ENCODE measurements around the gene CHD2. TPM values are rescaled to one million over a fixed set of nuclear protein-coding genes. Genes with fewer than 3 reads are reported as not detected.
"Not testable (repeated sequence)": the region's sequence is repeated elsewhere in the genome, so short reads cannot be mapped to it uniquely, and the experiment has no call there.

CHD2 gene
- total RNA-seq, 1 donor from 2014 or later = 92.3 TPM

DNA sequence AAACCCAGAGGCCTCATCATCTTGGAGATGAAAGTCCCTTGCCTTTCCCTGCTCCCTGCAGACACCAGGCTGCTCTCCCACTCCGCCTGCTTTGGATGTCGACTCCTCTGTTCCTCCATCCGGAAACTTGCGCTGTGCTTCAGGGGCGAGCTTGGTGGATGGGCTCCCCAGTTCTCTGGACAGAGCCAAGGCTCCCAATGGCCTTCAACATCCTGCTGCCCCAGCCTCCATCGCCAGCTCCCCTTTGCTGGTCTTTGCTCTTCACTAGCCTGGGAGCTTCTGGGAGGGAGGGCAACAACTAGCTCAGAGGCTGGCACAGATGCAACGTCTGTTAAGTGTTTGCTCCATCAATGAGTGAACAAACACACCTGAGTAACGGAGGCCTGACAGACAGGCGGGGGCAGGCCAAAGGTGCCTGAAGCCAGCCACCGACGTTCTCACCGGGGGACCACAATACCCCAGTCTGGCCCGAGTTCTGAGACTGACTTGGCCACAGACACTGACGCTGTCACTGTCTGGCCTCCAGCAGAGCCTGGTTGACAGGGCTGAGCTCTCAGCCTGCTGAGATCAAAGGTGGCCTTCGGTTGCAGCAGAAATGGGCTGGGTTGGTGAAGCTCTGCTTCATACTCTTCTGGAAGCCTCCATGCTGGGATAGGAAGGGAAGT lies 149.9 kb downstream of the CHD2 start:
- no peak for DNase-seq (ENCODE audit: low read depth)

DNA sequence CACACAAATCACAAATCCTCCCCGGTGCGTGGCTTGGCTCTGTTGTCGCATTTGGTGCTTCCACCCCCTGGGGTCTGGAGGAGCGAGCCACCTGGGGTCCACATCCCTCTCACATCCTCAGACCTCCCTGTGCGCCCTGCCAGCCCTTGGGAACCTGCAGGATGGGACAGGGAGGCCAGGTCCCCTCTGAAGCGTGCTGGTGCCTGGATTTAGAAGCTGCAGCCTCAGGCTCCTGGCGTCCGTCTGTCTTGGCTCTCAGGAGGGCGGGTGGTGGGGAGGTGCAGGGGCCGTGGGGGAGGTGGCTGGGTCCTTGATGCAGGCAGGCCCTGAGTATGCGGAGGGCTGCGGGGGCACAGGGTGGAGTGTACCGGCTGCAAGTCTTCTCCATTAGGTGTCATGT lies 150.5 kb downstream of the CHD2 start:
- no peak for DNase-seq (ENCODE audit: low read depth)

DNA sequence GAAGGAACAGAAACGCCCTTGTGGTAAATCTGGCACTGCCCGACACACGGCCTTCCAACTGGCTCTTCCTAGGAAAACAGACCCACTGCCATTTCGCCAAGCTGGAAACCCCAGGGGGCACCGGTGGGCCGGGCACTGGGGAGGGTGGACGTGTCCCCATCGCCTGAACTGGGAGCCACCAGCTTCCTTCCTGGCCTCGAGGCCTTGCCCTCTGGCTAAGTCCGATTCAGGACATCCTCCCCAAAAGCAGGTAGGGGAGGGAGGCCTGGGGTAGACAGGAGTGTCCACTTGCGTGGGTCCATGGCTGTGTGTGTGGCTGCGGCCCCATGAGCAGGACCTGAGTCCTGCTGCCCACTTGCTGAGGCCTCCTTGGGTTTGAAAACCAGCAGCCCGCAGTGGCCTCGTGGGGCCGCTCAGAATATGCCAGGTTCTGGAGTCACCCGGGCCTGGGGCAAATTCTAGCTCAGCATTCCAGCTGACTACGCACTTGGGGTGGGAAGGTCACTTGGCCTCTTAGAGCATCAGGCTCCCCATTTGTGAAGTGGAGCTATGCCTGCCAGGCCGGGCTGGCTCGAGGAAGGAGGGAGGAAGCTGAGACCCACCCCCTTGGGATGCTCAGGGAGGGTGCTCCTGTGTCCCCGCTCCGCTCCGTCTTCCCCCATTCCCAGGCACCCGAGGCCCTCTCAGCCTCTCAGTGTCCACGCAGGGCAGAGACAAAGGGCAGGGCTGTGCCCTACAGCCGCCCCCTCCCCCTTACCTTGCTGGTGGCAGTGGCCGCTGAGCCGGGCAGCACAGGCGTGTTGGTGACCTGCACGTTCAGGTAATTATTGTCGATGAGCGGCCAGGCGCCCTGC lies 151.3 kb downstream of the CHD2 start:
- DNase-seq (ENCODE audit: low read depth) = no peak

DNA sequence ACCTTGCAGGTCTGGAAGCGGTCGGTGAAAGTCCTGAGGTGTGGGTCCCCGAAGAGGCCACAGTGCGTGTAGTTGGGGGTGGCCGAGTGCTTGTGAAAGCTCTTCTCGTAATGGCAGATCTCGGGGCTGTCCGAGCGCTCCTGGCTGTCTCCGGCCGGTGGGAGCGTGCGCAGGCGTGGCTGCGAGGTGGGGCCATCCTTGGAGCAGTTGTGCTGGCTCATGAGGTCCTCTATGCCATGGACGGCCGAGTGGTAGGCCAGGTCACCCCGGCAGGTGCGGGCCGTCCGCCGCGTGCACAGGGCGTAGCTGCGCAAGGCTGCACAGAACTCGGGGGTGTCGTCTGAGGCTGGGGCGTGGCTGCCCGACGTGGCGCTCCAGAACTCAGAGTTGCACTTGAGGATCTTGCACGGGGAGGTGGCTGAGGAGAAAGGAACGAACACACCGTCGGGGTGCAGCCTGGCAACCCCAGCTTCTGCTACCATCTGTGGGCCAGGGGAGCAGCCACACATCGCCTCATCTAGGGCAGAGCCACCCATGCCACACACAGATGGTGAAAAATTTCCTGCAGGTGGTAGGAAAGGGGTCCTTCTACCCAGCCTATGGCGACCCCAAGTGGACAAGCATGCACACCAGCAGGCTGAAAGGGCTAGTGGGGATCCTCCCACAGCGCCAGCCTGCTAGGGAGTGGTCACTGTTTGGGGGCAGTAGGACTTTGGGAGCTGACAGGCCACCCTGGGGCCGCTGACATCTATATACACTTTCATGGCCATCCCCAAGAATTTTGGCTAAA lies 152.2 kb downstream of the CHD2 start:
- DNase-seq (ENCODE audit: low read depth) = no peak

DNA sequence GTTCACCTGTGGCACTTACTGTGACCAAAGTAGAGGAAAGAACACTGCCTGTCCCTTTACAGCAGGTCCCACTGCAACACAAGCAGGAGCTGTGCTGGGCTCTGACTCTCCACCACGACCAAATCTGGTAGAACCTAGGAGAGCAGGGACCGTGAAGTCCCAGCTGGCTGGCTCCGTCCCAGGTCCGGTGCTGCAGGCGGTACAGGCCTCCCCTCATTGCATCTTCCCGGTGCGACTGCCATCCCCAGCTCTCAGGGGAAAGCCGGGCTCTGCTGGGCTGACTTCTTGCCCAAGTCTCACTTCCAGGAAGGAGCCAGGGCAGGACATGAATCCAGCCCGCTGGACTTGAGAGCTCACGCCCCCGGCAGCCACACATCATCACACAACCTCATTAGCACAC lies 155.1 kb downstream of the CHD2 start:
- DNase-seq (ENCODE audit: low read depth) = no peak

DNA sequence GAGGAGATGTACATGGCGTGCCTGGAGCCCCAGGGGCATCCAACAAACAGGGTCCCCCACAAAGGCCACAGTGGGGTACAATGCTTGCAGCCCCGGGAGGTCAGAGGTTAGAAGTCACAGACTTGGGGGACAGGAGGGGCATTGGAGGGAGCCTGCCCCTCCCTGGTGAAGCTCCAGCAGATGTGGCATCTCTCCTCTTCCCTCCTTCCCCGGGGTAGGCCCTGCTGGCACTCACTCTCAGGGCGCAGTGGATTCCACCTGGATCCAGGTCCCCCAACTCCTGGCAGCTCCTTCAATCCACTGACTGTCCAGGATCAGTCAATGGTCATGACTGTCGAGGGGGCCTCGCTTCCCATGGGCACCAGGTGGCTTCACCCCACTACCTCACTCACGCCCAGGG lies 156.7 kb downstream of the CHD2 start:
- DNase-seq (ENCODE audit: low read depth) = no peak

DNA sequence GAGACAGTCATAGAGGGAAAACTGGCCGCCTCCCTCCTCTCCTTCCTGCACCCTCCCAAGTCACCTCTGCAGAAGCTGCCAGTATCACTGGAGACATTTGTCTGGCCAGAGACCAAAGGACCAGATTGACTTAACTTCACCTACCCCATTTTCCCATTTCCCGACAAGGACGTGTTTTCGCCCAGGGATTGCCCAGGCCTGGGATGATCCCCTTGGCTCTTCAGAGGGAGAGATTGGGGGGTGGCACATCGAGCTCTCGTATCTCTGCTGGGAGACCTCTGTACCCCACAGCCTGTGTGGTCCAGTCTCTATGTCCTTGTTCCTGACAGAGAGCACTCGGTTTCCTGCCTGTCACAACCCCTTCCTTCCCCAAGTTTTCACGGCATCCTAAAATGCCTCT lies 157.5 kb downstream of the CHD2 start:
- no peak for DNase-seq (ENCODE audit: low read depth)

DNA sequence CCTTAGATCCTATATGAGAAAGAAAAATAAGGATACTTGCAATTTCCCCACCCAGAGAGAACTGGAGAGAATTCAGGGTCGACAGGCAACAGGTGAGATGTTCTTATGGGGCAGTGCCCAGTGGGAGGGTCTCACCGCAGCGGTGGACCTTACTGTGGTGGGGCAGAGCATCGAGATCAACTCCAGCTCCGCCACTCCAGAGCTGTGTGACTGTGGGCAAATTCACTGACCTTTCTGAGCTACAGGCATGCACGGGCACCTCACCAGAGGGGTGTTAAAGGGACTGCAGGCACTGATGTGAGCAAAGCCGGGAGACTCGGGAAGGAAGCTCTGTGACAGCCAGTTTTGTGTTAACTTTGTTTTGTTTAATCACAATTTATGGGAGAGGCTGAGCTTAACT lies 158.0 kb downstream of the CHD2 start:
- no peak for DNase-seq (ENCODE audit: low read depth)

DNA sequence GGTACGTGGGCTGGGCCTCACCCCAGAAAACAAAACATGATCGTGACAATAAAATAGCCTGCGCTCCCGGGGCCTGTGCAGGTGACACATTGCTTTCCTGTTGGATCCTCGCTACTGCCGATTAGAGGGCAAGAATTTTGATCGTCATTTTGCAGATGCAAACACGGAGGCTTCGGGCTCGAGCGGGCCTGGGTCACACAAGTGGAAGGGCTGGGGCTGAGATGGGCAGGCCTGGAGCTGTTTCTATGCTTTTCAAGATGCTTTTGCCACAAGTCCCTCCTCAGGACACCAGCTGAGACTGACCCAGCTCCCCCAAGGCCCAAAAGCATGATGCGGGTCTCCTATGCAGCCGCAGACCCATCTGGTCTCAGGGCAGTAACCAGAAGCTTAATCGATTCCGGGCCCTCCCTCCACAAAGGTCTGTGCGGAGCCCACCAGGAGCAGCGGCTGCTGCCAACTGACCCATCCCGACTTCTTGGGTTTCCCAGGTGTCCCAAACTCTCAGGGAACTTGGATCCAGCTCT lies 158.8 kb downstream of the CHD2 start:
- no peak for DNase-seq (ENCODE audit: low read depth)

DNA sequence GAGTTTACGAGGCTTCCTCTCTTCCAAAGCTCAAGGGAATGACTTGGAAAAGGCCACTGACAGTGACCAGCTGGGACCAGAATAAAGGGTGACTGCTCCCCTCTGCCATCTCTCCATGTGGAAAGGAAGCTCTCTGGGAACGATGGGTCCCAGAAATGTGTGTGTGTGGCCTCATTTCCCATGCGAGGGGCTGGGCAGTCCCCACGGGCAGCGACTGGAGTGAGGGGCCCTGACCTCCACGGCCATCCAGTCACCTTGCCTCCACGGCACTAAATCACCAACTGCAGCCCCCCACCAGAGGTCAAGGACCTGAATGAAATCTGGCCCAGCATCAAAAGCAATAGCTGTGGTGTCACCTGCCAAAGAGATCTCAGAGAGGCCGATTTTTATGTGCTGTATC lies 159.3 kb downstream of the CHD2 start:
- DNase-seq (ENCODE audit: low read depth) = no peak

DNA sequence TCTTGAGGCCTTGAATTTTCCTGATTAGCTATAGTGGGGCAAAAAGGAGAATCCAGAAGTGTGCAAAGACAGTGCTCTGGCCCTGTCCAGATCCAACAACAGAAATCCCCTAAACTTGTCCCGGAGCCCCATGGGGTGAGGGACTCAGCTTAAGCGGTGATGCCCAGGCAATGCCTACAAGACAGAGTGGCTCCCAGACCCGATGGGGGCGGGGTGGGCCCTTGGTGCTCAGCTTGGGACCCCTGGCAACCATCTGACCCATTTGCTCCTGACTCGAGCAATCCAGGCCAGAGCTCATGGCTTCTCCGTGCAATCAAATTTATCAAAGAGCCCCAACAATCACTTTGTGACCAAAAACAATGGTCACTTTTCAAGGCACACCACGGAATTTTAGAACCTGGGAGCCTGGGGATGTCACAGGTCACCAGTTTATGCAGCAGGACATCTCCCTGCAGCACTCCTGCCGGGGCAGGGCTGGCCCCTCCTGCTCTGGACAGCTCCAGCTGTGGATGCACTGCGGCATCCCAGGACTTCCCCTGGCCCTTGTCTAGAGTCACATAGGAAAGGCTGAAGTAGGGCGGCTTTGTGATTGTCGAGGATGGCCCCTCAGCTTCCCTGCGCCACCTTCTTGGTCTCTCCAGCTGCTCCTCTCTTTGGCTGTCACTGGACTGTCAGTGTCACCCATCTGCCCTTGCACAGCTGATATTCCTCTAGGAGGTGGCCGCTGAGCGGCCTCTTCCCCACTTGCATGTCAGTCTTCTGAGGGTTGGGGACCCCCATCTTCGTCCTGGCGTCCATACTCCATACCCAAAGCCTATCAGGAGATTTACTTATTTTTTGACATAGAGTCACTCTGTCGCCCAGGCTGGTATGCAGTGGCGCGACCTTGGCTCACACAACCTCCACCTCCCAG lies 160.5 kb downstream of the CHD2 start:
- DNase-seq (ENCODE audit: low read depth) = no peak

DNA sequence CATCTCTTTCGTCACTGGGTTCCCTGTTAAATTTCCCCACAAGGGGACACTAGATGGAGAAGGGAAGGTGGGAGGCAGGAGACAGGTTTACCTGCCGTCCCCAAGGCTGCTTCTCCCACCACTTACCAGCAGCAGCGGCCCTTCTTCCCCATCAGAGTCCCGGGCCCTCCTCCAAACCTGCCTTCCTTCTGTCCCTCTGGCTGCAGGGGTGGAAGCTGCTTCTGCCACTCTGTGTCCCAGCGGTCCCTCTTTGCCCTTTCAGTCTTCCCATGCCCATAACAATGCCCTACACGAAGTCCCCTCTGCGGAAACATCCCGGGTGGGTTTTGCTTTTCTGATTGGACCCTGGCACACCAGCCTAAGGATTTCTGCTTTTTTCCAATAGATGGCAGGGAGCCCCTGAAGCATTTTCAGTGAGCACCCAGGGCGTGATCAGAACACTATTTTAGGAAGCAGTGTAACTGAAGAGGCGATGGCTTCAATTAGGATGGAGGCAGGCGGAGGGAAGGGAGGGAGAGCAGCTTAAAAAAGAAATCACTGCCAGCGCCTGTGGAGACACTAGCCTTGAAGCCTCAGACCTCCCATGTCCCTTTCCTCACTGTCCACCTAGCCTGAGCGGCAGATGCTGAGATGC lies 162.6 kb downstream of the CHD2 start:
- DNase-seq (ENCODE audit: low read depth) = not testable (repeated sequence)

DNA sequence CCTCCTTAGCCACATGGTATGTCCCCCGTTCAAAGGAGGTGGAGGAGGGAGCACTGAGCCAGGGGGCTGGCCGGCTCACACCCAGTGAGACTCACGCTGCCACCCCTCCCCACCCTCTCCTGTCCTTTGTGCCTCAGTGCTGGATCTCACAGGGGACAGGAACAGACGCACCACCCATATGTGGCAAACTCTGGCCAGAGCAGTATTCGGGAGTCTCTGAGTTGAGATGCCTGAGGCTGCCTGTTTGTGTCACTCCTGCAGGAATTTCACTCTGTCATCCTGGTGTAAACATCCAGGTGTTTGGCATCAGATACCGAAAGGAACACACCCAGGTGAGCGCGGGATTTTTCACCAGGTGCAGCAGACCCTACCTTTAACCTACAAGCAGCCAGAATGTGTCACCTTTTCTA lies 163.1 kb downstream of the CHD2 start:
- peak; percentile 29 for DNase-seq (ENCODE audit: low read depth)

DNA sequence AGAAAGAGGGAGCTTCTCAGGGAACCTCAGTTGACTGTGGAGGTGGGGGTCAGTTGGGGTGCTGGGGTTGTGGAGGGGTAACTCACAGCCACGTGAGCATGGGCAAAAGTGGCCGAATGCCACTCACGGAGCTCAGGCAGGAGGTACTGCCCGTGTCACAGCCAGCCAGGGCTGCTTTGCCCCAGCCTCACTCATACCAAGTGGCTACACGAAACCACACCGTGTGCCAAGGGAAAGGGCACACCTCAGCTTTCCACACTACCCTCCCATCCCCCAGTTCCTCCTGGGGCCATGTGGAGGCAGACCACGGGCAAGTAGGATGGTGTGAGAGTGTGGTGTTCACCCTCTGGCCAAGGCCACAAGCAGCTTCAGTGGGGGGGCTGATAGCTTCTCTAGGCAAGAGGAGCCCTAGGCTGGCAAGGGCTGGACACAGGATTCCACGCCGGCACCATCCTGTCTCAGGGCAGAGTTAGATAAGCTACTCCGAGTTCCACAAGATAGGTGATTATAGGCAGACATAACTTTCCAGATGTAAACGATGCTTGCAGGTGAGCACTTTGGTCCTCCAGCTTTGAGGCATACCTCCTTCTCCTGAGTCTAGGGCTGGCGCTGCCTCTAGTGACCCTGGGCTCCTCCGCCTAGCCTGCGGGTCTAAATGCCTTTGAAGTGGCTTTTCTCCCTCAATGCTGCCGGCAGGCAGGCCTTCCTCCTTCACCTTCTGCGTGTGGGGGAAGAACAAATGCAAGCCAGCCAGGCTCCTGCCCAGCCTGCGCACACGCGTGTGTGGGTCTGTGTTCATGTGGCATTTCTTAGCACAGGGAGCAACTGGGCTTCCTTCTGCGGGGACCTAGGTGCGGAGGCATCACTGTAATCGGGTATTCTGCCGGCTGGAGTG lies 163.9 kb downstream of the CHD2 start:
- DNase-seq (ENCODE audit: low read depth) = no peak

DNA sequence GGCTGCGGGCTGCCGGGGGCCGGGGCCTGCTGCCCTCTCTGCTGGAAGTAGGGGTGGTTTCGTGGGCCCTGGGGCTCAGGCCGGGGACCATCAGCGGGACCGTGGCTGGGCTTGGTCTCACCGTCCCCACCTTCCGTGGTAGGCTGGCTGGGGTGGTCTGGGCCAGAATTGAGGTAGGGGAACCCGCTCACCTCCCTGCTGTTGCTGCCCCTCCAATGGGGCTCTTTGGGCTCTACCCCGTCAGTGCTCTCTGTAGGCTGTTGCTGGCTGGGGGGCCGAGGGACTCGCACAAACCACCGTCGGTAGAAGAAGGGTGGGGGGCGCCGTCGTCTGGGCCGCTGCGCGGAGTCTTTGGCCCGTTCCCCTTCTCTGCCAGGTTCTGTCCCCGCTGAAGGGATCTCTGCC lies 165.5 kb downstream of the CHD2 start:
- DNase-seq (ENCODE audit: low read depth) = no peak

DNA sequence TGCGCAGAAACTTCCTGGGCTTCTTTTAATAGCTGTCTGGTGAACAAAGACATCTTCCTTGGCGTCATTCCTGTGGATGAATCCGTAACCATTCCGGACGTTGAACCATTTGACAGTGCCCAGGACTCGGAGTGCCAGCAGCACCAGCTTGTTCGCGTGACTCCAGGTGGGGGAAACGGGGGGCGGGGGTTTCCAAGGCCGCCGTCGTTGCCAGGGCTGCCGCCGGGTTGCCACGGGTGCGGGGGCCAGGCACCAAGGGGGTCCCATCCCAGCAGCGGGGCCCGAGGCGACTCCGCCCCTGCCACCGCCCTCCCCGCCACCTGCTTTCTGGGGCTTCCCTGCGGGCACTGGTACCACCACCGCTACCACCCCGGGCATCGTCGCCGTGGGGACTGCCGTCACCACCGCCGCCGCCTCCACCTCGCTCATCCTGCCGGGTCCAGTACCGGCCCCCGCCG lies 166.1 kb downstream of the CHD2 start:
- DNase-seq (ENCODE audit: low read depth) = no peak

DNA sequence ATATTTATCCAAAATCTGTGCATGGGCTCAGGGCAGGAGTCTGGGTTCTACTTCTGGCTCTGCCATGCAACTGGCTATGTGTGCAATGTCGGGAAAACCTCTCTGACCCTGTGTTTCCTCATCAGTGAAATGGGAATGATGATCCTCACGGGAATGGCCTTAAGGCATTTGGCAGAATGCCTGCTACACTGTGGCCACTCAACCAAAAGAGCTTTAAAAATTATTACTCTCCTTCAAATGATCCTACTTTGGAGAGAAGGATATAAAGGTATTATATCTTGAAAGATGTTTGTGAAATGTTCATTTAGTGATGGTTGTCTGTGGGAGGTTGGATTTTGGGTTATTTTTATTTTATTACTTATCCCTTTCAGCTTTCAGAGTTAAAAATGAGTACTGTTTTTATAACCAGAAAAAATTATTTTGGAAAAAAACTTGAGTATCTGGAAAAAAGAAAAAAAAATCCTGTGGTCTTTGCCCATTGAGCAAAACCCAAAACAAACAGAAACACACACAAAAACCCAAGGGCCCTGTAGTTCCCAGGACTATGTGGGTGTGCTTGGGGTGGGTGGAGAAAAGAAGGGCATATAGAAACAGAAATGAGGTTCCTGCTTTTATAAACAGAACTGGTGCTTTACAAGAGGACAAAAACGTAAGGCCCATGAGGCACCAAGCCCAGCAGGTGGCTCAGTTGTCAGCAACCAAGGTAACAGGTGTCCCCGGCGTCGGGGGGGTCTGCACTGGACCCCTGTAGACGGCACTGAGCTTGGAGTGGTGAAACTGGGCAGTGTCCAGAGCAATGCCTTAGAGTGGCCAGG lies 166.9 kb downstream of the CHD2 start:
- peak; percentile 9 for DNase-seq (ENCODE audit: low read depth)

DNA sequence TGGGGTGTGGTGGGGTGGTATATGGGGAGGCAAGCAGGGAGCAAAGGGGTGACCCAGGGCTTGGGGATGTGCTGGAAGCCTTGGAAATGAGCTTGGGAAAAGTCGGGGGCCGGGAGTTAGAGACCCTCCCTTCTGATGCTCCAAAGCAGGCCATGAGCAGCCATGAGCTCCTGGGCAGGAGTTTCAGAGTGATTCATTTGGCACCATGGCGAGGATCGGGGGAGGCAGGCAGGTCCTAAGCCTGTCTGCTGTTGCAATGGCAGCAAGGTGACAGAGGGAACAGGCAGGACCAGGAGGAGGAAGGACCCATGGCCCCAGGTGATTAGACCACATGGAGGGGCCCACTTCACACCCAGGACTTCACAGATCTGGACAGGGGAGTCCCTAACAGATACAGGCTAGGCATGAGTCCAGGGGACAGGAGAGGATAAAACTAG lies 167.5 kb downstream of the CHD2 start:
- no peak for DNase-seq (ENCODE audit: low read depth)
